K562 (cell line): ENCODE results near the gene GNAZ. TPM values are rescaled to one million over a fixed set of nuclear protein-coding genes. Genes with fewer than 3 reads are reported as not detected.

Source experiments
- ATAC-seq: fragments of 200-7000 bp; cut with Tn5 transposase; 3 replicates; pipeline ENCODE4 v1.9.1; 2020; ENCODE audit warnings: moderate library complexity
- BruUV-seq: library from RNA; stranded (reverse); fragments of 400-500 nt; replicated peaks from 2 replicates; lab custom pipeline; 2021; lab: Mats Ljungman, UMichigan
- CTCF ChIA-PET: fragments of 300-600 bp; formaldehyde crosslinking; extraction: SDS; loops from one replicate; lab custom pipeline; 2021; ENCODE audit warnings: low intra/inter-chr PET ratio; lab: Yijun Ruan, JAX
- POLR2A ChIA-PET: fragments of 300-600, 350-650 bp; sonication (Branson Sonifier 250); formaldehyde crosslinking; extraction: SDS; loops from one replicate; lab custom pipeline; 2021; ENCODE audit warnings: antibody characterized with exemption, inconsistent platforms; lab: Yijun Ruan, JAX
- DNase-seq, 4 experiments: peaks; one replicate each; pipeline versions ENCODE4 v3.0.0 to v3.0.0-alpha.2; 2011 to 2018; ENCODE audit warnings: low spot score in 3 of 4, mixed read lengths in 3 of 4; ENCODE audit errors: extremely low read depth in 1 of 4
- FAIRE-seq: peaks from 2 replicates; lab custom pipeline; 2011; peaks lifted over from hg19 to GRCh38; lab: Jason Lieb, UNC
- H2AFZ ChIP-seq: 2 replicates; pipeline ENCODE4 v1.6.0; 2011; ENCODE audit warnings: low read depth, low read length, control low read depth, inconsistent platforms
- H3K27ac ChIP-seq: fragments of 200-600 bp; 3 replicates; pipeline ENCODE4 v1.8.0; 2011; ENCODE audit warnings: low read depth, mild to moderate bottlenecking, control low read depth, inconsistent platforms, low read length, moderate library complexity, mixed read lengths; ENCODE audit errors: extremely low read depth
- H3K27me3 ChIP-seq, 2 experiments: fragments of 300-600 bp in 1 of 2; 2 replicates in 1 of 2; 3 replicates in 1 of 2; pipeline versions ENCODE4 v1.6.0 to v1.8.0; 2011; ENCODE audit warnings: inconsistent platforms in 2 of 2, low read length in 2 of 2, mild to moderate bottlenecking in 1 of 2, mixed read lengths in 1 of 2, moderate library complexity in 1 of 2; ENCODE audit not compliant: control insufficient read depth in 2 of 2, insufficient read depth in 2 of 2
- H3K36me3 ChIP-seq: fragments of 300-600 bp; 3 replicates; pipeline ENCODE4 v1.8.0; 2011; ENCODE audit warnings: mild to moderate bottlenecking, low read length, inconsistent platforms; ENCODE audit not compliant: control insufficient read depth, insufficient read depth
- H3K4me1 ChIP-seq, 2 experiments: fragments of 200-600 bp in 1 of 2; replicated peaks in 1 of 2; 2 replicates in 1 of 2; 3 replicates in 1 of 2; pipeline versions ENCODE4 v1.5.1 to v1.8.0; 2011; ENCODE audit warnings: inconsistent platforms in 2 of 2, low read length in 2 of 2, mild to moderate bottlenecking in 1 of 2, mixed read lengths in 1 of 2, moderate library complexity in 1 of 2; ENCODE audit not compliant: control insufficient read depth in 2 of 2, insufficient read depth in 2 of 2
- H3K4me2 ChIP-seq: 2 replicates; pipeline ENCODE4 v1.6.1; 2011; ENCODE audit warnings: low read length, control low read depth, inconsistent platforms, mixed read lengths; ENCODE audit not compliant: insufficient read depth
- H3K4me3 ChIP-seq: fragments of 200-600 bp; sonication (generic), shearing (Covaris generic); 2 replicates; pipeline ENCODE4 v1.5.1; 2016; ENCODE audit warnings: control low read depth, inconsistent platforms
- H3K79me2 ChIP-seq: fragments of 200-600 bp; 3 replicates; pipeline ENCODE4 v1.8.0; 2011; ENCODE audit warnings: low read length, inconsistent platforms; ENCODE audit not compliant: control insufficient read depth, insufficient read depth
- H3K9ac ChIP-seq, 2 experiments: 2 replicates each; pipeline versions ENCODE4 v1.6.0 to v1.6.1; 2011; ENCODE audit warnings: low read depth in 2 of 2, low read length in 2 of 2, control low read depth in 1 of 2, inconsistent platforms in 1 of 2, mild to moderate bottlenecking in 1 of 2, mixed read lengths in 1 of 2; ENCODE audit not compliant: insufficient read depth in 1 of 2
- H3K9me1 ChIP-seq: one replicate; pipeline ENCODE4 v1.6.0; 2011; ENCODE audit warnings: inconsistent platforms, mild to moderate bottlenecking, low read length, moderate library complexity; ENCODE audit not compliant: control insufficient read depth, insufficient read depth
- H3K9me3 ChIP-seq: replicated peaks from 2 replicates; pipeline ENCODE4 v1.5.1; 2011; ENCODE audit warnings: low read depth, low read length, inconsistent platforms; ENCODE audit not compliant: control insufficient read depth, insufficient read depth
- H4K20me1 ChIP-seq: replicated peaks from 2 replicates; pipeline ENCODE4 v1.6.1; 2011; ENCODE audit warnings: low read length, inconsistent platforms, mixed read lengths; ENCODE audit not compliant: control insufficient read depth, insufficient read depth
- ATF3 ChIP-seq, 2 experiments: fragments of 450-650 bp in 1 of 2; sonication (generic) in 1 of 2; formaldehyde crosslinking in 1 of 2; IDR thresholded peaks in 1 of 2; conservative IDR thresholded peaks in 1 of 2; 2 replicates each; pipeline versions ENCODE4 v1.6.1 to v1.8.1; 2016 to 2023; ENCODE audit warnings: mild to moderate bottlenecking in 2 of 2, moderate library complexity in 2 of 2, inconsistent platforms in 1 of 2, missing genetic modification reagents in 1 of 2
- ETS2 ChIP-seq: IDR thresholded peaks from 2 replicates; pipeline ENCODE4 v1.6.1; 2016; ENCODE audit warnings: borderline replicate concordance, missing genetic modification characterization, mild to moderate bottlenecking, moderate library complexity, missing compliant biosample characterization; ENCODE audit not compliant: poor library complexity, severe bottlenecking
- FIP1L1 ChIP-seq: fragments of 200-400 bp; formaldehyde crosslinking; IDR thresholded peaks from 2 replicates; pipeline ENCODE4 v1.6.1; 2018; ENCODE audit warnings: mild to moderate bottlenecking, low read depth, low read length; ENCODE audit not compliant: poor library complexity, severe bottlenecking
- GABPB1 ChIP-seq: sonication (generic); formaldehyde crosslinking; IDR thresholded peaks from 2 replicates; pipeline ENCODE4 v1.8.0; 2022; ENCODE audit warnings: mild to moderate bottlenecking, missing genetic modification reagents
- GATA2 ChIP-seq: sonication (generic); formaldehyde crosslinking; IDR thresholded peaks from 2 replicates; pipeline ENCODE4 v1.4.0; 2020; ENCODE audit warnings: mild to moderate bottlenecking, missing genetic modification reagents
- LEF1 ChIP-seq: fragments of 450-650 bp; IDR thresholded peaks from 2 replicates; pipeline ENCODE4 v1.6.1; 2016; ENCODE audit warnings: mild to moderate bottlenecking
- MLX ChIP-seq, 2 experiments: fragments of 450-650 bp in 1 of 2; sonication (generic) in 1 of 2; formaldehyde crosslinking; conservative IDR thresholded peaks; 2 replicates each; pipeline versions ENCODE4 v1.4.0 to v1.8.1; 2020 to 2022; ENCODE audit warnings: mild to moderate bottlenecking in 1 of 2, missing genetic modification reagents in 1 of 2
- SIRT6 ChIP-seq: IDR thresholded peaks from one replicate; pipeline ENCODE4 v1.6.1; 2012; ENCODE audit warnings: low read depth, mild to moderate bottlenecking, control low read depth, inconsistent platforms, low read length, moderate library complexity
- SREBF1 ChIP-seq: fragments of 150-350 bp; IDR thresholded peaks from 2 replicates; pipeline ENCODE4 v1.6.1; 2014; ENCODE audit warnings: antibody characterized with exemption, low read depth, low read length, borderline replicate concordance
- ZBTB7A ChIP-seq: IDR thresholded peaks from 2 replicates; pipeline ENCODE4 v1.6.1; 2011; ENCODE audit warnings: low read depth, mild to moderate bottlenecking, low read length, moderate library complexity, borderline replicate concordance; ENCODE audit not compliant: control insufficient read depth
- ZKSCAN1 ChIP-seq: fragments of 150-350 bp; IDR thresholded peaks from 2 replicates; pipeline ENCODE4 v1.6.1; 2016; ENCODE audit warnings: low read depth, low read length
- ZKSCAN3 ChIP-seq: fragments of 250-450 bp; sonication (Bioruptor Pico); IDR thresholded peaks from 2 replicates; pipeline ENCODE4 v1.4.0; 2020
- WGBS: fragments of 100-300 bp; shearing (Covaris generic); methylation state at CpG from one replicate; pipeline ENCODE4 v1.1.6; 2016; ENCODE audit warnings: low coverage, mixed read lengths; ENCODE audit not compliant: insufficient coverage; ENCODE audit errors: missing lambda C conversion rate; 5-methylcytosine and 5-hydroxymethylcytosine counted together
- in situ Hi-C: fragments of 300-500 bp; cut with MboI; formaldehyde crosslinking; loops from 4 replicates; pipeline ENCODE4 v1.15.0; 2018; ENCODE audit warnings: inconsistent platforms, mixed read lengths
- intact Hi-C: fragments of 100-400 bp; cut with micrococcal nuclease; formaldehyde crosslinking; loops from 2 replicates; pipeline ENCODE4 v1.14.2; 2022
- polyA plus RNA-seq, 8 experiments: library from polyadenylated mRNA; depleted of rRNA in 4 of 8; stranded (reverse) in 5 of 8; unstranded in 3 of 8; fragments of >200 nt; fragmentation: Nextera tagmentation in 2 of 8; fragmentation: Illumina TruSeq in 1 of 8; extraction: Ambion mirVana in 2 of 8; extraction: Trizol in 1 of 8; gene quantifications; 2 replicates each; pipeline versions ENCODE4 v1.2.1 to v1.2.3, GENCODE V29; 2011 to 2014; ENCODE audit warnings: inconsistent platforms in 1 of 8, missing spikeins in 1 of 8
- total RNA-seq, 7 experiments: library from RNA; depleted of rRNA in 6 of 7; stranded (reverse); fragments of >200 nt in 6 of 7; fragmentation: Illumina TruSeq in 2 of 7; extraction: Trizol in 2 of 7; gene quantifications; 2 replicates each; pipeline versions ENCODE4 v1.2.1 to v1.2.3, GENCODE V29; 2011 to 2021; ENCODE audit warnings: low replicate concordance in 1 of 7

The GNAZ gene
- total and polyA plus RNA-seq, 9 of the 15 experiments (the other 6 are each of a cell fraction or from before 2014, with no cell fraction given): 0.04 to 0.22 (median 0.13) TPM; not detected in 3

- TF ChIP-seq MLX (CRISPR knock-in tag; conservative IDR thresholded peaks at IDR 0.05) (0 out of 4 replicates have a peak, but pooled peaks of 1 of the 2 experiments have one; percentile 85), ATF3 (IDR thresholded peaks at IDR 0.05) (no peak), ATF3 (CRISPR knock-in tag; conservative IDR thresholded peaks at IDR 0.05) (peak; percentile 30; the same call in 1 of the 2 replicates)
Measured at GRCh38 chr22:23126165-23127054, 56.1 kb downstream of the GNAZ start (continued).

- H3K9ac ChIP-seq: peak overlapping the region in 1 of 2 experiments; percentile 29; a peak in 2 of 4 replicates
- peaks cover 0 to 9% of the 10 kb centered on the region in 2 experiments; a peak in 2 of 5 replicates for H3K4me1 ChIP-seq
- no TSS peak for BruUV-seq
- peaks cover 69% of the 10 kb centered on the region for H4K20me1 ChIP-seq
- no peak overlapping the region for H2AFZ ChIP-seq
- peak in 3 of 4 experiments; percentile 52 to 70 (median 54) for DNase-seq
- peaks cover 54 to 80% of the 10 kb centered on the region in 2 experiments for H3K27me3 ChIP-seq
- H3K9me1 ChIP-seq: peaks cover 13% of the 10 kb centered on the region
- POLR2A ChIA-PET: interaction anchor here (0.6 to 8.6 kb wide), 17 partner anchors 9 to 172 kb away, joined by 3 to 68 read pairs (median 6); partner anchors contain the start of genes RAB36 and RSPH14
- no peak for FAIRE-seq
- no peak overlapping the region for H3K4me2 ChIP-seq
- H3K4me3 ChIP-seq: no peak overlapping the region
- no peaks in the 10 kb centered on the region for H3K36me3 ChIP-seq
- H3K27ac ChIP-seq: no peak overlapping the region
- intact Hi-C loops (loop anchor here (10.0 kb wide), 1 partner anchor 662 kb away; no protein-coding TSS in a partner anchor), in situ Hi-C loops (loop anchor here (5.0 kb wide), 2 partner anchors 160 to 280 kb away; no protein-coding TSS in a partner anchor)
- WGBS: under 1% methylated on average over 7 of the region's 7 CpGs
- ATAC-seq: no peak
- no peaks in the 10 kb centered on the region for H3K79me2 ChIP-seq
- TF ChIP-seq ZKSCAN1 (0 out of 2 replicates have a peak, but pooled peaks have one; percentile 9), ZBTB7A (no peak), GATA2 (CRISPR knock-in tag) (no peak), ETS2 (tag) (no peak), FIP1L1 (no peak), SREBF1 (0 out of 2 replicates have a peak, but pooled peaks have one; percentile 35), GABPB1 (CRISPR knock-in tag) (no peak), LEF1 (no peak), ZKSCAN3 (CRISPR knock-in tag) (no peak), SIRT6 (no peak)
- TF ChIP-seq, all 486 proteins: peak for 2
- no peaks in the 10 kb centered on the region for H3K9me3 ChIP-seq
- CTCF ChIA-PET: interaction anchor here (1.0 to 12.0 kb wide), 11 partner anchors 17 to 339 kb away, joined by 3 to 549 read pairs (median 6); no protein-coding TSS in a partner anchor
Measured at GRCh38 chr22:23127055-23127756, 56.9 kb downstream of the GNAZ start.
